Measurements from ENCODE around the gene C16orf74. TPM values are rescaled to one million over a fixed set of nuclear protein-coding genes. Genes with fewer than 3 reads are reported as not detected.

C16orf74 gene
- total RNA-seq, 1 experiment from 2014 or later, result 3.4 TPM

DNA sequence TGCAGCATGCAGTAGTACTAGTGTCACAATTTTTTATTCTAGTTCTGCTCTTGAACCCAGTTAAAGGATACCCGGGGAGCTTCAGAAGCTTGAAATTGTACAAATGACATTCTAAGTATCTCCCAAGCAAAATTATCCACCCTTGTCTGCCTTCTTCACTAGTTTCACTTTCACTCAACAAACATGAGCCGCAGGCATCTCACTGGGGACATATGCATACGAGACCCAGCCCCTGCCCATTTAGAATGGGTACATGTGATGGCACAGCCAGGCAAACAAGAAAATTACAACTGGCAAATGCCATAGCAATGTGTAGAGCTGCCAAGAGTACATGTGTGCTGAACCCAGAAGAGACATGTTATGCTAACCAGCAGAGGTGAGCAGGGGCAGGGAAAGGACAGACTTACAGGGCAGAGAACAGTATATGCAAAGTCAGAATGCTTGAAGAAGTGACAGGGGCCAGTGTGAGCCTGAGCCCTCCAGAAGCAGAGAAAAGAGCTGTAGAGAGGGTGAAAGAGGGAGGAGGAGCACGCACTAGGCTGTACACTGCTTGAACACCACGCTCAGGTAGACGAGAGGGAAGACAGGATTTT lies 70.4 kb downstream of the C16orf74 start:
- CTCF ChIA-PET, result no interaction called here
- no TSS peak for BruUV-seq (replicated peaks)
- H3K27me3 Mint-ChIP-seq (ENCODE audit: unreplicated experiment), result no peaks in the 10 kb centered on the region
- H3K36me3 Mint-ChIP-seq (ENCODE audit: insufficient read depth, unreplicated experiment), result peaks cover under 1% of the 10 kb centered on the region
- H3K4me1 Mint-ChIP-seq (ENCODE audit: low read depth, unreplicated experiment), result no peaks in the 10 kb centered on the region
- intact Hi-C loops (cut with micrococcal nuclease; ENCODE audit: unreplicated experiment), result no loop called here
- H3K4me3 Mint-ChIP-seq (ENCODE audit: low read depth, unreplicated experiment), result no peak overlapping the region
- DNase-seq, result no peak
- no peak for TF ChIP-seq CTCF (IDR thresholded peaks at IDR 0.05; ENCODE audit: unreplicated experiment)
- no peaks in the 10 kb centered on the region for H3K9me3 Mint-ChIP-seq (ENCODE audit: low read depth, unreplicated experiment)
- no peak overlapping the region for H3K27ac Mint-ChIP-seq (ENCODE audit: unreplicated experiment)

- H3K9me3 Mint-ChIP-seq (ENCODE audit: low read depth, unreplicated experiment), result no peaks in the 10 kb centered on the region
- no peaks in the 10 kb centered on the region for H3K27me3 Mint-ChIP-seq (ENCODE audit: unreplicated experiment)
- H3K27ac Mint-ChIP-seq (ENCODE audit: unreplicated experiment), result no peak overlapping the region
- H3K36me3 Mint-ChIP-seq (ENCODE audit: insufficient read depth, unreplicated experiment), result peaks cover 6% of the 10 kb centered on the region
- peaks cover 4% of the 10 kb centered on the region for H3K4me1 Mint-ChIP-seq (ENCODE audit: low read depth, unreplicated experiment)
- intact Hi-C loops (cut with micrococcal nuclease; ENCODE audit: unreplicated experiment), result loop anchor here (5.0 kb wide), 1 partner anchor 77 kb away; no protein-coding TSS in a partner anchor
- no peak overlapping the region for H3K4me3 Mint-ChIP-seq (ENCODE audit: low read depth, unreplicated experiment)
- CTCF ChIA-PET, result no interaction called here
- no TSS peak for BruUV-seq (replicated peaks)
- DNase-seq, result no peak
- TF ChIP-seq CTCF (IDR thresholded peaks at IDR 0.05; ENCODE audit: unreplicated experiment), result no peak
These were observed 71.0 kb downstream of the C16orf74 start for GRCh38 chr16:85679870-85680269.

DNA sequence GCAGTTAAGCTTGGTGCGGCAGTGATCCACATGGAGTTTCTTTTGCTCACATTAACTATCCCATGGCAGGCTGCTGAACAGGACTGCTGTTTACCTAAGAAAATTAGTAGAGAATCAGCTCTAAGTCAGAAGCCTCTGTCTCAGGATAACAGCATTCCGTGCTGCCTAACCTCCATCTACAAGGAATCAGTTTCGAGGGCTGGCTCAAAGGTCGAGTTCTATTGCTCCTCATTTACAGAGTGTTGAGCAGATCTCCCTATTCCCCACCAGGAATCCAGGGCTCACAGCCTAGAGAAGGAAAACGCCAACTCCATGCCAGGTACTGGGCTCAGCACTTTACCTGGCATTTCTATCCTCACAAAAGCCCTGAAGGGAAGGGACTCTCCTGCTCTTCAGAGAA lies 72.1 kb downstream of the C16orf74 start:
- intact Hi-C loops (cut with micrococcal nuclease; ENCODE audit: unreplicated experiment), result loop anchor here (5.0 kb wide), 1 partner anchor 78 kb away; no protein-coding TSS in a partner anchor
- Mint-ChIP-seq H3K4me3 (ENCODE audit: low read depth, unreplicated experiment) (no peak overlapping the region), H3K4me1 (ENCODE audit: low read depth, unreplicated experiment) (peaks cover 14% of the 10 kb centered on the region), H3K27me3 (ENCODE audit: unreplicated experiment) (no peaks in the 10 kb centered on the region), H3K36me3 (ENCODE audit: insufficient read depth, unreplicated experiment) (peaks cover 16% of the 10 kb centered on the region), H3K9me3 (ENCODE audit: low read depth, unreplicated experiment) (no peaks in the 10 kb centered on the region), H3K27ac (ENCODE audit: unreplicated experiment) (no peak overlapping the region)
- BruUV-seq (replicated peaks), result no TSS peak
- CTCF ChIA-PET, result no interaction called here
- no peak for TF ChIP-seq CTCF (IDR thresholded peaks at IDR 0.05; ENCODE audit: unreplicated experiment)
- DNase-seq, result no peak

- Mint-ChIP-seq H3K4me1 (ENCODE audit: low read depth, unreplicated experiment) (peaks cover 16% of the 10 kb centered on the region), H3K9me3 (ENCODE audit: low read depth, unreplicated experiment) (no peaks in the 10 kb centered on the region), H3K4me3 (ENCODE audit: low read depth, unreplicated experiment) (no peak overlapping the region), H3K36me3 (ENCODE audit: insufficient read depth, unreplicated experiment) (peaks cover 20% of the 10 kb centered on the region), H3K27ac (ENCODE audit: unreplicated experiment) (no peak overlapping the region), H3K27me3 (ENCODE audit: unreplicated experiment) (no peaks in the 10 kb centered on the region)
- CTCF ChIA-PET, result no interaction called here
- BruUV-seq (replicated peaks), result no TSS peak
- intact Hi-C loops (cut with micrococcal nuclease; ENCODE audit: unreplicated experiment), result loop anchor here (5.0 kb wide), 1 partner anchor 79 kb away; no protein-coding TSS in a partner anchor
- no peak for DNase-seq
- TF ChIP-seq CTCF (IDR thresholded peaks at IDR 0.05; ENCODE audit: unreplicated experiment), result no peak
These were observed 72.9 kb downstream of the C16orf74 start for GRCh38 chr16:85678016-85678415.
